OCI-M1 (cell line): ENCODE results near the gene DENND4A.

Experiments used
- DNase-seq: peaks from one replicate; lab custom pipeline; 2025; lab: John Stamatoyannopoulos, UW

The DENND4A gene

GRCh38 chr15:65792138-65792987 lies at the start of gene DENND4A:
Gene DENND4A, minus strand, starts transcription at chr15:65792293. Its CDS starts 35,843 bp downstream, at chr15:65756450.
- DNase-seq = peak; percentile 99

- no peak for DNase-seq
Measured at GRCh38 chr15:65841121-65841930, 49.2 kb upstream of the DENND4A start.

GRCh38 chr15:65839985-65840384 lies 47.9 kb upstream of the DENND4A start:
- no peak for DNase-seq

- peak; percentile 85 for DNase-seq
Measured at GRCh38 chr15:65839354-65839901, 47.3 kb upstream of the DENND4A start.

GRCh38 chr15:65837301-65838294 lies 45.5 kb upstream of the DENND4A start:
- peak; percentile 89 for DNase-seq

- no peak for DNase-seq
Measured at GRCh38 chr15:65836665-65837064, 44.6 kb upstream of the DENND4A start.

- DNase-seq = no peak
Measured at GRCh38 chr15:65835447-65835846, 43.4 kb upstream of the DENND4A start.

GRCh38 chr15:65834603-65835282 lies 42.6 kb upstream of the DENND4A start:
- DNase-seq = no peak

- DNase-seq = no peak
Measured at GRCh38 chr15:65833501-65834205, 41.6 kb upstream of the DENND4A start.

GRCh38 chr15:65832549-65833364 lies 40.7 kb upstream of the DENND4A start:
- DNase-seq = no peak

GRCh38 chr15:65829130-65829764 lies 37.2 kb upstream of the DENND4A start:
- DNase-seq = peak; percentile 62

- DNase-seq = no peak
Measured at GRCh38 chr15:65828585-65828984, 36.5 kb upstream of the DENND4A start.

- DNase-seq = no peak
Measured at GRCh38 chr15:65827065-65827464, 35.0 kb upstream of the DENND4A start.

GRCh38 chr15:65824941-65825544 lies 33.0 kb upstream of the DENND4A start:
- DNase-seq = no peak

GRCh38 chr15:65824031-65824743 lies 32.1 kb upstream of the DENND4A start:
- DNase-seq = peak; percentile 91

GRCh38 chr15:65822316-65822715 lies 30.2 kb upstream of the DENND4A start:
- DNase-seq = no peak

- DNase-seq = no peak
Measured at GRCh38 chr15:65821070-65821469, 29.0 kb upstream of the DENND4A start.

- peak; percentile 91 for DNase-seq
Measured at GRCh38 chr15:65819563-65819960, 27.5 kb upstream of the DENND4A start.
